GM21737 (cell line): ENCODE measurements around the gene BORCS5.
"Not testable (repeated sequence)": the region's sequence is repeated elsewhere in the genome, so short reads cannot be mapped to it uniquely, and the experiment has no call there.

Source experiments
- ATAC-seq: cut with Tn5 transposase; IDR thresholded peaks from one replicate; pipeline ENCODE4 v1.9.1; 2021; ENCODE audit warnings: mild to moderate bottlenecking, moderate library complexity; ENCODE audit not compliant: unreplicated experiment

BORCS5 gene

DNA sequence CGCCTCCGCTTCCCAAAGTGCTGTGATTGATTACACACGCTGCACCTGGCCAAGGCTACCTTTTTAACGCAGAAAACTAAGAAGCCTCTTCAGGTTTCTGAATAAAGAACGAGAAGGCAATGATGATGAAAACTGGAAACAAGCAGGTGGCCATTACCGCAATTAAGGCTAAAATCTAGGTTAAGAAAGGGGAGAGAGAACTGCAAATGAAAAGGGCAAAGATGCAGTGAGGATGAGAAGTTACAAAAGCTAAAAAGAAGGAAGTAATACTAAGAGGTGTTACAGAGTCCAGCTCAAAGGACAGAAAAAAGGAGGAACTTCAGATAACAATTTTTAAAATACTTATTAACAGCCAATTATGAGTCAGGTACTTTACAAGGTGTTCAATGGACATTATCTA is 126.1 kb downstream of the BORCS5 start:
- ATAC-seq = no peak

- ATAC-seq = no peak
Observed at GRCh38 chr12:12483438-12483837, 126.6 kb downstream of the BORCS5 start.

DNA sequence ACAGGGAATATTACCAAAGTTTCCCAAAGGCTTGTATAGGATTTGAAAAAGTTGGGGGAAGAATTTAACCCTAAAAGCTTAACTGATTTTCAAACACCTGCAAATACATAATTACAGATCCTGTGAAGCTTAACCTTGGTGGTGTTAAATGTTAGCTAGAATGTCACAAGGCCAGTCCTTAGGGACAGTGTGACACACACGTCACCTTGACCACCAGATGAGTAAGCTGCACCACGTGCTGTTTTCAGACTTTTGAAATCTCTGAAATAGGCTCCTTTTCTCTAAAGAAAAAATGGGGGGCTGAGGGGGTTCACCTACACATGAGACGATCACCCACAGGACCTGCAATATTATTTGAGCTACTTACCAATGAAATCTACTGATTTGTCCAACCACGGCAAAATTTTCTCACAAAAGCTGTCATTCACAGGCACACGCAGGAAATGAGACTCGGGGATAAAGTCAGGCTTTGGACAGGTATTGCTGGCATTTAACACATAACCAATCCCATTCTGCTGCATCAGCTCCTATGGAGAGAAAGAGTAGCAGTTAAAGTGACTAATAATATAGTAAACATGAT is 129.9 kb downstream of the BORCS5 start:
- peak; percentile 69 for ATAC-seq

DNA sequence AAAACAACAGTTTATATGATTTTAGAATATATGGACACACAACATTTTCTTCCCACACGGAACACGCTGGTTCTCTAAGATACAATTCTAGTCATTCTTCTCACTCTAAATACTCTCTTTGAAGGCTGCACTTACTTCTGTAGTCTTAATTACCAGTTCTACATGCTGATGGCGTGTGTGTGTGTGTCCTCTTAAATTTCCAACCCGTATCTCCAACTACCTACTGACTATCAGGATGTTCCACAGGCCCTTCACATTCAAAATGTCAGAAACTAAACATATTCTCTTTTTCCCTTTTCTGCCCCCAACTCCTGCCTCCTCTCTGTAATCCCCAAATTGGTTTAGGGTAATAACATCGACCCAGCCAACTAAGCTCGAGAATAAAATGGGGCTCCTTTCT is 130.6 kb downstream of the BORCS5 start:
- ATAC-seq = no peak

DNA sequence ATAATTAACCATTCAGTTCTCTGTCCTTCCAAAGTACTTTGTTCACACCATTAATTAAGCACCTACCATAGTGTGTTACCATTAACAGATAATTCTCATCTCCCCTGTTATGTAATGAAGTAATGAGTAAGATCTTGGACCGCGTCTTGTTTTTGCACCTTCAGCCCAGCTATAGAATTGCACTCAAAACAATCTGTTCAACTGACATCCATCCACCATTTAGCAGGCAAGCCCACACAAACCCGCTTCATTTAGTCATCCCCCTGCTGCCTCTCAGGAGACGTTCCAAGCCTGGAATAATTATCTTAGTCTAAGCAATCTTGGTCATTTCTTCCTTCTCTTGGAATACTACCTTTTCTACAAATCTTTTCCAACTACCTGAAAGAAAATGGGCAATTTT is 131.4 kb downstream of the BORCS5 start:
- no peak for ATAC-seq

GRCh38 chr12:12488823-12489550 is 132.1 kb downstream of the BORCS5 start:
- ATAC-seq = no peak

- no peak for ATAC-seq
Observed at GRCh38 chr12:12491606-12492005, 134.7 kb downstream of the BORCS5 start.

GRCh38 chr12:12492547-12492946 is 135.7 kb downstream of the BORCS5 start:
- ATAC-seq = no peak

DNA sequence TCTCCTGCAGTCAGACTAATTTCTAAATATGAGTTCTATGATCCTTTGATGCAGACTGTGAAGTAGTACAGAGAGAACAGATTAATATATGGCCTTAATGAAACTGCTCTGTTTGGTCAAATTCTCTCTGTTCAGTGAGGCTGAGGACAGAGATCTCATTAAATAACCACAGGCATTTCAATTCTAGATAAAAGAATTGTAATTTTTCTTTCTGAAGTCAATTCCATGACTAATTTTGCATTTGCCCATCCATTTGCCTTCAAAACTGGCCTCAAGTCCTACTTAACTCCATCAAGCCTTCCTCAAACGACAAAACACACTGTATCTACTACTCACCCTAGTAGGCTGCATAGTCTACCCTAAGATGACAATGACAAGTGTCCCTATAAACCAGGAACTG is 138.7 kb downstream of the BORCS5 start:
- no peak for ATAC-seq

- ATAC-seq = no peak
Observed at GRCh38 chr12:12498210-12498609, 141.3 kb downstream of the BORCS5 start.

DNA sequence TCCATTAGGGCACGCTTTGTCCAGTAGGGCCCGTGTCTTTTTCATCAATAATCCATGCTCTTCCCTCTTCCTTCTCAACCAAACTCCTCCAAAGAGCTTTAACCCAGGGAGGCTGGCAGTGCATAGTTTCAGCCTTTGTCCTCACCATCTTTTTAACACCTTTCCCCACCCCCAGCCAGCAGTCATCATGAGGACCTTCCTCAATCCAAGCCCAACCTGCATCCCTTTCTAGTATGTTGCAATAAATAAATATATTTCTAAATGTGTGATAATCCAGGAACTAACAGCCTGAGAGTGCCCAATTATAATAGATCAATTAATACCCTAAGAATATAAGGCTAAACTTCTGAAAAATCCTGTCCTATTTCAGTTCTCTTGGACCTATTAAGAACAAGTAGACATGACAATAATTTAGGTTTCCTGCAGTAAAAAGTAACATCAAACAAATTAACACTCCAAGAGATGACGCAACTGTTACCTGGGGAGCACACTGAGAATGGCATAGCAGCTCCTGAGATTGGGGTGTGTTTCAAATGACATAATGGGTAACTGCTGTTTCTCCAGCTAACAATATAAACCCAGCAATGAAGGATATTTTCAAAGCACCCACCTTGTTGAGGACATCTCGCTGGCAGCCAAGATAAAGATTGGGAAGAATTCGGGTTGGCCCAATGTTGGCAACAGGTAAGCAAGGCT is 143.2 kb downstream of the BORCS5 start:
- ATAC-seq = no peak

DNA sequence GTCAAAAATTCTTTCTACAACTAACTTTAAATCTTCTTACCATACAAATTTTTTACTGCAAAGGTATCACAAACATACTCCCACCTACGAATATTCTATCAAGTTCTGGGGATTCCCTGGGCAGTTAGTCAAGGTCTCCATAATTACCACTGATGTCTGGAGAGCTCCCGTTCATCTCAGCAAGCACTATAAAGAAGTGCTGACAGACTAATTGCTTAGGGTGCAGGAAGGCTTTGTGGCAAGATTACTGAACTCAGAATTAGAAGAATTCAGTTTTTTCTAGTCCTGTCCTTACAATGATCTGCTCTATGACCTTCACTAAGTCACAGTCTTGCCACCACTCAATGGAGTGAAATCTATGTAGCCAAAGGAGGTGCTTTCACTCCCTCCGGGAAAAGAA is 144.2 kb downstream of the BORCS5 start:
- ATAC-seq = no peak

DNA sequence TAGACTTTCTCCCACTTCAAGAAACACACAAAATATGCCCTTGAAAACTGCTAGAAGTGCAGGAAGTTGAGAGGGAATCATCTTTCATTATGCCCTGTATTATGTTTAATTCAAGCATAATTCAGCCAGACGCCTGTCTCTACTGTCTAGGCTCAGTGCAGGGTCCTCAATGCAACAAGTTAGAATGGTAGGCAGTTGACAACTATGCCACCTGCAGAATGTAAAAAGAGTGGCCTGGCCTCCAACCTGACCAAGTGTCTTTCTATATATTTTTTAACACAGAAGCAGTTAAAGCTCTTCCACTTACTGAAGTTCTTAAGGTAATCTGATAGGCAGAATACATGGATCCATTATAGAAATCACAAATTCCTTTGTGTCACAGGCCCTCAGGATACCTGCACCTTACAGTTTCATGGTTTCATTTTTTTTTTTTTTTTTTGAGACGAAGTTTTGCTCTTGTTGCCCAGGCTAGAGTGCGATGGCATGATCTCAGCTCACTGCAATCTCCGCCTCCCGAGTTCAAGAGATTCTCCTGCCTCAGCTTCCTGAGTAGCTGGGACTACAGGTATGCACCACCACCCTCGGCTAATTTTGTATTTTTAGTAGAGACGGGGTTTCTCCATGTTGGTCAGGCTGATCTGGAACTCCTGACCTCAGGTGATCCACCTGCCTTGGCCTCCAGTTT is 145.4 kb downstream of the BORCS5 start:
- ATAC-seq = not testable (repeated sequence)

GRCh38 chr12:12502815-12503151 is 145.9 kb downstream of the BORCS5 start:
- ATAC-seq = no peak

DNA sequence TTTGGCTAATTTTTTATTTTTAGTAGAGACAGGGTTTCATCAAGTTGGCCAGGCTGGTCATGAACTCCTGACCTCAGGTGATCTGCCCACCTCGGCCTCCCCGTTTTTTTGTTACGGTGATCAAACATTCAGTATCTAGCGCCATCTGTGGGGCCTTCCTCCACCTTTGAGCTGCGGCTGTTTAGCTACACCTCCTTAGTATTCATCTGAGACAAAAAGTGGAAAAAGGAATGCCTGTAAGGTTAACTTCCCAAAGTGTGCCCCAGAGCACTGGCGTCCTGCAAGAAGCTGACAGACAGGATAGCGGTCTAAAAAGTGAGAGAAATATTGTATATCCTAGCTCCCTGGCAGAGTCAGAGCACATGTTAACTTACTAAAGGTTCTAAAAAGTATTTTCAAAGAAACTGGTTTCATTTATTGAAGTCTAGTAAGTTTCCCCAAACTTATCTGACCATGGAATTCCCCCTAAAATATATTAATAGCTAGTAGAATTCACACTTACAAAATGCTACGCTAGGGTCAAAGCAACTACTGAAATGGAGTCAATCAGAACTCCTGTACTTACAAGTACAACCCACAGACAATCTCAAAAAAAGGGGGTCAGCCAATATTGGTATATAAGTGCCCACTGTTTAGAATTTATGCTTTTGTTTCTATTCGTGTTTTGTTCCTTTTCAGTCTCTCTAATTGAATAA is 146.7 kb downstream of the BORCS5 start:
- ATAC-seq = no peak

DNA sequence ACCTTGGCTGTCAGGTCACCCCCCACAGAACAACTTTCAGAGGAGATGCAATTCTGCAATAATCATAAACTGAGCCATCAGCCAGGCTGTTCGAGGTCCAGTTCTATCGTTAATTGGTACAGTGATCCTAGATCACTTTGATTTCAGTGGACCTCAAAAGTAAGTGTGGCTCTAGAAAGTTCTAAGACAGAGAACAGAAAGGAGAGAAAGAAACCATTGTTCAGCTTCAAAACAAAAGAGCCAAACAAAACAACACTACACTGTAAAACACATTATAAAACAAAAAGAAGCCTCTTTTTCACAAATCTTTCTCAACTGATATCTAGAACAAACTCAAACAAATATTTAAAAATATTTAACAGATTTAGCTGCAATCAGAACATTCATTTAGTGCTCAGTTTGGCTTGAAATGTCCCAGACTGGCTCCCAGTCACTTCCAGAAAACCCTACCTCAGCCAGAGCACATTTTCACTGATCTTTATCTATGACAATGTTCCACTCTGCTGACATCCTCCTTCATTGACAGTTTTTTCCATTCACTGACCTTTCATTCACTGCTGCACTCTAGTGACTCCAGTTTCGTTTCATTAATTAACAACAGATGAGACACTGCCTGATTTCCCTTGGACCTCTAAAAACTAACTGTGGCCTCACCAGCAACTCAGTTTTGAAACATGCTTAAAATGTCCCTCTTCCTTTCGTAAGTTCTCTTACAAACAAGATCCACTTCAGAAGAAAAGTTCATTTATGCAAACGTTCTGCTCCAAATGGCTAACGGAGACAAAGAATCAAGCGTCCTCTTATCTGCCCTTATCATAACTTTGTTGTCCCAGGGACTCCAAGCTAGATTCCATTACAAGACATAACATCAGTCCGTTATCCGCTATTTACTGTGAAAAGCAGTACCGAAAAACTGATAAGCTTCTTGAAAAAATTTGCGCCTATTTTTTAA is 148.9 kb downstream of the BORCS5 start:
- peak; percentile 86 for ATAC-seq

GRCh38 chr12:12506496-12506890 is 149.6 kb downstream of the BORCS5 start:
- ATAC-seq = no peak

GRCh38 chr12:12507121-12507520 is 150.2 kb downstream of the BORCS5 start:
- ATAC-seq = no peak

DNA sequence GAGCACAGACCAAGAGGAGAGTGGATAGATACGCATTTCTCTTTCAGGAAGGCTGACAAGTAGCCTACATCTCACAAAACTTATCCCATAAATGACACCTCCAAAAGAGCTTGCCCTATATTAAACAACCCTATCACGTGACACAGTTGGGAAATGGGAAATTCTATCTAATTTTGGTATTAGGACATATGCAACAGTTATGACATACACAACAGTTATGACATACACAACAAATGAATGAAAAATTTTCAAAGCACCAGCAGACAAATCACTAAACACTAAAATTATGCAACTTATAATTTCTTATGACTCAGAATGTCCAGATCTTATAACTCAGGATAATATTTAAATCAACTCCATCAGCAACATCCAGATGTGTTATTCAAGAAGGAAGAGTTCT is 151.7 kb downstream of the BORCS5 start:
- no peak for ATAC-seq

DNA sequence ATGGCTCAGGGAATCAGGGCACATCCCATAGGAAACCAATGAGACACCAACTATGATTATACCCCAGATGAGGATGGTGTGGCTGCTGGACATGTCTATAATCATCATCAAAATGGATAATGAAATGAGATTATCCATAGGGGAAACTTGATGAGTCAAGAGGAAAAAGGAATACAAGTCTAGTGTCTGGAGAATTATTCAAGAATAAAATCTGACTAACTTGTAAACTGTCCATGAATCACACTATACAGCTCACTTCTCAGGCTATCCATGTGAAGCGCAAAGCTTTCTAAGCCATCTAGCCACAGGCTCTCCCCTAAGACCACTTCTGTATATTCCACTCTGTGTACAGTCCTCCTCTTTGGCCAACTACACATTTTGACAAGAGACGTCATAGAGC is 153.3 kb downstream of the BORCS5 start:
- ATAC-seq = no peak
